HG03135 (cell line): ENCODE data around the gene MEOX1.

Experiments used
- ATAC-seq: cut with Tn5 transposase; IDR thresholded peaks from one replicate; pipeline ENCODE4 v1.9.1; 2021; ENCODE audit warnings: mild to moderate bottlenecking, moderate library complexity; ENCODE audit not compliant: unreplicated experiment

The MEOX1 gene

GRCh38 chr17:43595466-43595865, 66.3 kb downstream of the MEOX1 start:
- ATAC-seq = no peak

GRCh38 chr17:43591779-43592562, 69.8 kb downstream of the MEOX1 start:
- no peak for ATAC-seq

GRCh38 chr17:43591001-43591400, 70.7 kb downstream of the MEOX1 start:
- ATAC-seq = no peak
